Neuronal stem cell (in vitro differentiated cells): ENCODE data around the gene THSD7A.

Experiments used
- DNase-seq: peaks from one replicate; pipeline ENCODE4 v3.0.0-alpha.2; 2013; ENCODE audit warnings: low spot score
- H2AFZ ChIP-seq: one replicate; pipeline ENCODE4 v1.6.1; 2013; ENCODE audit warnings: mild to moderate bottlenecking, low read length, inconsistent platforms
- H2AK5ac ChIP-seq: 2 replicates; pipeline ENCODE4 v1.6.1; 2013; ENCODE audit warnings: low read depth, mild to moderate bottlenecking, inconsistent platforms, low read length, moderate library complexity, mixed read lengths
- H2BK120ac ChIP-seq: 2 replicates; pipeline ENCODE4 v1.6.1; 2013; ENCODE audit warnings: low read depth, mild to moderate bottlenecking, inconsistent platforms, low read length, moderate library complexity, mixed read lengths
- H2BK12ac ChIP-seq: one replicate; pipeline ENCODE4 v1.6.1; 2013; ENCODE audit warnings: low read length, inconsistent platforms
- H2BK15ac ChIP-seq: 2 replicates; pipeline ENCODE4 v1.6.1; 2013; ENCODE audit warnings: mild to moderate bottlenecking, low read length, inconsistent platforms, mixed read lengths
- H2BK5ac ChIP-seq: one replicate; pipeline ENCODE4 v1.6.1; 2013; ENCODE audit warnings: inconsistent platforms, mild to moderate bottlenecking, low read length, moderate library complexity
- H3K14ac ChIP-seq: one replicate; pipeline ENCODE4 v1.6.1; 2013; ENCODE audit warnings: low read length, inconsistent platforms
- H3K18ac ChIP-seq: 2 replicates; pipeline ENCODE4 v1.6.1; 2013; ENCODE audit warnings: low read length, inconsistent platforms
- H3K23ac ChIP-seq: 2 replicates; pipeline ENCODE4 v1.6.1; 2013; ENCODE audit warnings: low read depth, mild to moderate bottlenecking, mixed read lengths, low read length, inconsistent platforms; ENCODE audit not compliant: poor library complexity
- H3K27ac ChIP-seq: replicated peaks from 3 replicates; pipeline ENCODE4 v1.5.1; 2013; ENCODE audit warnings: low read length, inconsistent platforms
- H3K27me3 ChIP-seq, 3 experiments: 2 replicates each; pipeline ENCODE4 v1.6.1; 2013; ENCODE audit warnings: low read length in 3 of 3, mild to moderate bottlenecking in 2 of 3, inconsistent platforms in 1 of 3, low read depth in 1 of 3, mixed read lengths in 1 of 3, moderate library complexity in 1 of 3; ENCODE audit not compliant: control insufficient read depth in 3 of 3, insufficient read depth in 3 of 3
- H3K36me3 ChIP-seq, 2 donors: replicated peaks in 1 of 2; 2 replicates each; pipeline ENCODE4 v1.6.1; 2013; ENCODE audit warnings: low read length in 2 of 2; ENCODE audit not compliant: control insufficient read depth in 2 of 2, insufficient read depth in 2 of 2
- H3K4ac ChIP-seq: 2 replicates; pipeline ENCODE4 v1.6.1; 2013; ENCODE audit warnings: inconsistent platforms, mild to moderate bottlenecking, low read length, moderate library complexity
- H3K4me1 ChIP-seq, 2 donors: 1 replicate in 1 of 2; 2 replicates in 1 of 2; pipeline ENCODE4 v1.6.1; 2013; ENCODE audit warnings: low read length in 2 of 2, low read depth in 1 of 2; ENCODE audit not compliant: control insufficient read depth in 2 of 2, insufficient read depth in 1 of 2
- H3K4me2 ChIP-seq: one replicate; pipeline ENCODE4 v1.6.1; 2013; ENCODE audit warnings: mild to moderate bottlenecking, low read length, inconsistent platforms; ENCODE audit not compliant: insufficient read depth, poor library complexity, severe bottlenecking
- H3K4me3 ChIP-seq, 2 donors: 2 replicates each; pipeline ENCODE4 v1.5.1; 2013; ENCODE audit warnings: low read length in 2 of 2, mild to moderate bottlenecking in 2 of 2, inconsistent platforms in 1 of 2, moderate library complexity in 1 of 2
- H3K79me1 ChIP-seq: one replicate; pipeline ENCODE4 v1.6.1; 2013; ENCODE audit warnings: low read depth, mild to moderate bottlenecking, inconsistent platforms, low read length, moderate library complexity
- H3K9ac ChIP-seq: one replicate; pipeline ENCODE4 v1.6.1; 2013; ENCODE audit warnings: mild to moderate bottlenecking, low read depth, low read length, inconsistent platforms; ENCODE audit not compliant: poor library complexity
- H3K9me3 ChIP-seq, 2 donors: replicated peaks in 1 of 2; 2 replicates each; pipeline versions ENCODE3 to v1.6.1; 2013; ENCODE audit warnings: low read length in 2 of 2, mild to moderate bottlenecking in 2 of 2, inconsistent platforms in 1 of 2, low read depth in 1 of 2, mixed read lengths in 1 of 2, moderate library complexity in 1 of 2; ENCODE audit not compliant: control insufficient read depth in 2 of 2, insufficient read depth in 1 of 2
- H4K8ac ChIP-seq: one replicate; pipeline ENCODE4 v1.6.1; 2013; ENCODE audit warnings: low read depth, mild to moderate bottlenecking, inconsistent platforms, low read length, moderate library complexity
- H4K91ac ChIP-seq: one replicate; pipeline ENCODE4 v1.6.1; 2013; ENCODE audit warnings: low read length, low read depth, mild to moderate bottlenecking, inconsistent platforms; ENCODE audit not compliant: poor library complexity
- WGBS, 2 donors: extraction: QIAGEN DNeasy Blood & Tissue Kit; methylation state at CpG; one replicate each; pipeline ENCODE4 v1.1.7; 2013; ENCODE audit warnings: missing lambda C conversion rate in 2 of 2, mixed read lengths in 1 of 2; ENCODE audit not compliant: insufficient read length in 2 of 2, insufficient replicate concordance in 1 of 2; ENCODE audit errors: extremely low coverage in 2 of 2; 5-methylcytosine and 5-hydroxymethylcytosine counted together

THSD7A gene

DNA sequence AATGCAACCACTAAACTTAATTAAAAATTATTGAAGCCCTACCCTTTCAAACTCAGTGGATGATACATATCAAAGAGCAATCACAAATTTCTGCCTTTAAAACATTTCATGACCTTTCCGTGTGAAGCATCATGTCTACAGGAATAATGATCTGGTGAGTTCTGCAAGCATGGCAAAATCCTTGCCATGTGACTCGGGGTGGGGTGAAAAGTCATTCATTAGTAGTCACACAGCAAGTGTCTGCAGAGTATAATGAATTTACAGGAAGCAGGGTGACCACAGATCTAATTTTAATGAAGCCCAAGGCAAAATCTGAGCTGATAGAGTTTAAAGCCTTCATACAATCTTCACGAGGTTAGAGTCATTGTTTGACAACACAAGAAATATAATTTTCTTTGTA is 351.9 kb downstream of the THSD7A start:
- H2AK5ac ChIP-seq: no peak overlapping the region
- no peak overlapping the region for H2BK15ac ChIP-seq
- H3K4me1 ChIP-seq: no peaks in the 10 kb centered on the region
- no peak overlapping the region for H3K23ac ChIP-seq
- no peak overlapping the region for H3K18ac ChIP-seq
- no peaks in the 10 kb centered on the region for H3K79me1 ChIP-seq
- no peak overlapping the region for H2BK5ac ChIP-seq
- H3K27me3 ChIP-seq: no peaks in the 10 kb centered on the region
- no peak overlapping the region for H4K8ac ChIP-seq
- H2BK120ac ChIP-seq: no peak overlapping the region
- H3K14ac ChIP-seq: no peak overlapping the region
- no peak overlapping the region for H2BK12ac ChIP-seq
- DNase-seq: no peak
- H3K4me3 ChIP-seq: no peak overlapping the region
- H3K27ac ChIP-seq: no peak overlapping the region
- H4K91ac ChIP-seq: no peak overlapping the region
- no peak overlapping the region for H3K4ac ChIP-seq
- no peak overlapping the region for H2AFZ ChIP-seq
- no peaks in the 10 kb centered on the region for H3K36me3 ChIP-seq
- WGBS, 2 donors: no CpG with 5 or more reads among the region's 3 CpGs
- H3K9ac ChIP-seq: no peak overlapping the region
- H3K4me2 ChIP-seq: no peak overlapping the region
- no peaks in the 10 kb centered on the region for H3K9me3 ChIP-seq

DNA sequence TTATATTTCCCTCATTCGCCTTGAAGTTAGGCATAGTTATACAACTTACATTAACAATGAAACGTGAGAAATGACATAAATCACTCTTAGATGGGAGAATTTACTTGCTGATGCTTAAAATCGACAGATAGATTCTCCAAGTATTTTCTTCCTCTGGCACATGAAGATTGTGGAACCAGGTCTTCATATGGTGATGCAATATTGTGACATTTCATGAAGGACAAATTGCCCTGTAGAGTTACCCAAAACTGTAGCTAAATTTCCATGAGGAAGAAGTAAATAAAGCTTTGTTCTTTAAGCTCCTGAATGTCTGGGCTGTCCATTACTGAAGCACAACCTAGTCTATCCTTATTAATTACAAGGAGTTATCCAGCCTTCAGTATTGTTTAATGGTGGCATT is 353.1 kb downstream of the THSD7A start:
- Histone ChIP-seq H3K9ac (no peak overlapping the region), H3K36me3 (no peaks in the 10 kb centered on the region), H2BK5ac (no peak overlapping the region), H2AFZ (no peak overlapping the region), H2AK5ac (no peak overlapping the region), H2BK15ac (no peak overlapping the region), H3K79me1 (no peaks in the 10 kb centered on the region), H4K8ac (no peak overlapping the region), H4K91ac (no peak overlapping the region), H3K23ac (no peak overlapping the region), H3K4me3 (no peak overlapping the region), H3K4me2 (no peak overlapping the region), H2BK12ac (no peak overlapping the region), H2BK120ac (no peak overlapping the region), H3K27ac (no peak overlapping the region), H3K4me1 (no peaks in the 10 kb centered on the region), H3K4ac (no peak overlapping the region), H3K18ac (no peak overlapping the region), H3K9me3 (no peaks in the 10 kb centered on the region), H3K14ac (no peak overlapping the region), H3K27me3 (no peaks in the 10 kb centered on the region)
- no peak for DNase-seq
- no CpG with 5 or more reads among the region's 3 CpGs for WGBS, 2 donors

DNA sequence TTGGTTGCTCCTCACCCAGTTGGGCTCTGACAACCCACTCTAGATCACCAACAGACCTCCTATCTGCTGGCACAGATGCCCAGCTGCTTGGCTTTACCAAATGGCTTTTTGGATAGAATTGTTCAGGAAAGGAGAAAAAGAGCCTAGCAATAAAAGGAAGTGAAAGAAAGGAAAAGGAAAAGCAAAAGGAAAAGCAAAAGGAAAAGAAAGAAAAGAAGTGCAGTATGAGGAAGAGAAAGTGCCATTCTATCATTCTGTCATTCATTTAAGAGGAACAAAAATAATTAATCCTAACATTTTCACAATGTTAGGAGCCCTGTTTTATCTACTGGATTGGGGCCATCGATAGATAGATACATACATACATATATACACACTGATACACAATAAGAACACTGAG is 353.6 kb downstream of the THSD7A start:
- WGBS, 2 donors: no CpG with 5 or more reads among the region's 1 CpG

DNA sequence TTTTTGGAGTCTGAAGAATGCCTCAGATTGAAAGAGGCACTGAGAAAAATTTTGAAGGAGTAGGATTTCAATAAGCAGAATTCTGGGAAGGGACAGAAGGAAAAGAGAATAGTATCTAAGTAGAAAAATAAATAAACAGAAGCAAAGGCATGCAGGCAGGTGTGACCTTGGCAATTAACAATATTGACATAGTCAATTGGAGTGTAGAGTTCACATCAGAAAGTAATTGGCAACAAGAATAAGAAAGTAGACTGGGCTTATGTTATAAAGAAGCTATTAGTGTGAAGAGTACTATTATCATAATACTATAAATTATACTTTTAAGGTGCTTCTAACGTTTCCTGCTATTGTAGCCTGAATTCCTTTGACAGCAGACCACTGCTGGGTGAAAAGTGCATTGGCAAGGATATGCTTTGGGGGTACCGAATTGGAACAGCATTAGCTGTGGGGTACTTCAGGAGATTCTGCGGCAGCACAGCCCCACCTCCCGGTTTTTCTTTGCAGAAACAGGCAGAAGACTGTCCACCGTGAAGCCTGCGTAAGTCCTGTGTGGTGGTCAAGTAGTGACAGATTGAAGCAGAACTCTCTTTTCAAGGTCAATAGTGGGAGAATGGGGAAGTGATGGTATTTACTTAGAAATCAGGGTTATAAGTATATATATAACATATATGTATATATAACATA is 357.0 kb downstream of the THSD7A start:
- Histone ChIP-seq H3K4me1 (no peaks in the 10 kb centered on the region), H3K14ac (no peak overlapping the region), H4K91ac (no peak overlapping the region), H3K18ac (no peak overlapping the region), H3K27me3 (no peaks in the 10 kb centered on the region), H3K4me3 (no peak overlapping the region), H3K4ac (no peak overlapping the region), H2BK120ac (no peak overlapping the region), H2BK15ac (no peak overlapping the region), H3K27ac (no peak overlapping the region), H2BK5ac (no peak overlapping the region), H3K79me1 (no peaks in the 10 kb centered on the region), H3K36me3 (no peaks in the 10 kb centered on the region), H3K23ac (no peak overlapping the region), H3K4me2 (no peak overlapping the region), H3K9me3 (no peaks in the 10 kb centered on the region), H2AFZ (no peak overlapping the region), H3K9ac (no peak overlapping the region), H4K8ac (no peak overlapping the region), H2BK12ac (no peak overlapping the region), H2AK5ac (no peak overlapping the region)
- no peak for DNase-seq
- no CpG with 5 or more reads among the region's 6 CpGs for WGBS, 2 donors

More for the DNA sequence above, 353.6 kb downstream of the THSD7A start:
- no peaks in the 10 kb centered on the region for H3K36me3 ChIP-seq
- H4K8ac ChIP-seq: no peak overlapping the region
- H3K79me1 ChIP-seq: no peaks in the 10 kb centered on the region
- no peaks in the 10 kb centered on the region for H3K9me3 ChIP-seq
- H2AFZ ChIP-seq: no peak overlapping the region
- no peak overlapping the region for H2BK12ac ChIP-seq
- no peak overlapping the region for H2BK15ac ChIP-seq
- H3K4me1 ChIP-seq: no peaks in the 10 kb centered on the region
- H3K4ac ChIP-seq: no peak overlapping the region
- no peak overlapping the region for H2BK120ac ChIP-seq
- H3K27ac ChIP-seq: no peak overlapping the region
- no peak overlapping the region for H3K18ac ChIP-seq
- H3K9ac ChIP-seq: no peak overlapping the region
- no peak overlapping the region for H3K4me2 ChIP-seq
- H3K27me3 ChIP-seq: no peaks in the 10 kb centered on the region
- no peak for DNase-seq
- no peak overlapping the region for H3K23ac ChIP-seq
- no peak overlapping the region for H2BK5ac ChIP-seq
- H2AK5ac ChIP-seq: no peak overlapping the region
- H3K14ac ChIP-seq: no peak overlapping the region
- H4K91ac ChIP-seq: no peak overlapping the region
- H3K4me3 ChIP-seq: no peak overlapping the region
